HG03066 (cell line): ENCODE measurements around the gene RERE.
A peak's percentile ranks its signal among the peaks of the same experiment; 100 is the strongest.
"Not testable (repeated sequence)": the region's sequence is repeated elsewhere in the genome, so short reads cannot be mapped to it uniquely, and the experiment has no call there.

Experiments
- ATAC-seq: cut with Tn5 transposase; IDR thresholded peaks from one replicate; pipeline ENCODE4 v1.9.1; 2021; ENCODE audit warnings: low read depth; ENCODE audit not compliant: unreplicated experiment

Gene RERE

GRCh38 chr1:8844501-8845006 is 27.1 kb upstream of the RERE start:
- no peak for ATAC-seq

- ATAC-seq: no peak
These were observed 24.0 kb upstream of the RERE start for GRCh38 chr1:8841395-8841794.

DNA sequence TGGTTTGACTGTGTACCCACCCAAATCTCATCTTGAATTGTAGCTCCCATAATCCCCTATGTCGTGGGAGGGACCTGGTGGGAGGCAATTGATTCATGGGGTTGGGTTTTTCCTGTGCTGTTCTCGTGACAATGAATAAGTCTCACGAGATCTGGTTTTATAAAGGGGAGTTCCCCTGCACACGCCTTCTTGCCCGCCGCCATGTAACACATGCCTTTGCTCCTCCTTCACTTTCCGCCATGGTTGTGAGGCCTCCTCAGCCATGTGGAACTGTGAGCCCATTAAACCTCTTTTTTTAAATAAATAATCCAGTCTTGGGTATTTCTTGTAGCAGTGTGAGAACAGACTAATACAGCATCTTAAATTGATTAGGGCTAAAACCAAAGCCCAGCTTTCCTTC is 22.6 kb upstream of the RERE start:
- no peak for ATAC-seq

- ATAC-seq: no peak
These were observed 18.7 kb upstream of the RERE start for GRCh38 chr1:8835941-8836643.

DNA sequence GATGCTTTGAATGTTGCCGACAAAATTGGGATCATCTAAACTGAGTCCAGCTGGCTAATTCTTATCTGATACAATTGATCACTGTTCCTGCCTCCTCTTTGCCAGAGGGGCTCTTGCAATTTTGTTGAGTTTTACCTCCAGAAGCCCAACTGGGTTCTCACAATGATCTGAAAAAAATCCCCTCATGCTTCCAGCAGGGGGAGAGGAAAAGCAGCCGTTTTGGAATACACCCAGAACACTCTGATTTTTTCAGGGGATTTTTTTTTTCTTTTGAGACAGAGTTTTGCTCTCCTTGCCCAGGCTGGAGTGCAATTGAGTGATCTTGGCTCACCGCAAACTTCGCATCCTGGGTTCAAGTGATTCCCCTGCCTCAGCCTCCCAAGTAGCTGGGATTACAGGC is 13.9 kb upstream of the RERE start:
- no peak for ATAC-seq

DNA sequence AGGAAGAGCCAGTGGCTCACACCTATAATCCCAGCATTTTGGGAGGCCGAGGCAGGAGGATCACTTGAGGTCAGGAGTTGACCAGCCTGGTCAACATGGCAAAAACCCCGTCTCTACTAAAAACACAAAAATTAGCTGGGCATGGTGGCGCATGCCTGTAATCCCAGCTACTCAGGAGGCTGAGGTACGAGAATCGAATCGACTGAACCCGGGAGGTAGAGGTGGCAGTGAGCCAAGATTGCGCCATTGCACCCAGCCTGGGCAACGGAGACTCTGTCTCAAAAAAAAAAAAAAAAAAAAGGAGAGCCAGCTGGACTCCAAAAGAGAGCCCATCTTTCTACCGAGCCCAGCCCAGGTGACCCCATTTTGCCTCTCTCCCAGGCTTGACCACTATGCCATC is 13.3 kb upstream of the RERE start:
- not testable (repeated sequence) for ATAC-seq

- ATAC-seq: no peak
These were observed 8.6 kb upstream of the RERE start for GRCh38 chr1:8825985-8826481.

GRCh38 chr1:8823295-8823664 is 5.8 kb upstream of the RERE start:
- ATAC-seq: no peak

GRCh38 chr1:8822373-8823294 is 5.2 kb upstream of the RERE start:
- ATAC-seq: no peak

DNA sequence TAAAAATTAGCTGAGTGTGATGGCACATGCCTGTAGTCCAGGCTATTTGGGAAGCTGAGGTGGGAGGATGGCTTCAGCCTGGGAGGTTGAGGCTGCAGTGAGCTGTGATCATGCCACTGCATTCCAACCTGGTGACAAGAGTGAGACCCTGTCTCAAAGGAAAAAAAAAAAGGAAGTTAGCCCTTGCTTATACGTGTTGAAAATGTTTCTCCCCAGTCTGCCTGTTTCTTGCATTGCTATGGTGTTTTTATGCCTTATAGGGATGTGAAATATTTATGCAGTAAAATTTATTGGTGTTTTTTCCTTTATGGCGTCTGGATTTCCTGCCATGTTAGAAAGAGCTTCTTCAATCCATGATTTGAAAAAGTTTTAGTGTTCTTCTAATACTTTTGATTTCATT is 3.6 kb upstream of the RERE start:
- ATAC-seq: no peak

- ATAC-seq: not testable (repeated sequence)
These were observed 1.3 kb upstream of the RERE start for GRCh38 chr1:8818789-8819188.

GRCh38 chr1:8818325-8818775 is 910 bp upstream of the RERE start:
- ATAC-seq: no peak

DNA sequence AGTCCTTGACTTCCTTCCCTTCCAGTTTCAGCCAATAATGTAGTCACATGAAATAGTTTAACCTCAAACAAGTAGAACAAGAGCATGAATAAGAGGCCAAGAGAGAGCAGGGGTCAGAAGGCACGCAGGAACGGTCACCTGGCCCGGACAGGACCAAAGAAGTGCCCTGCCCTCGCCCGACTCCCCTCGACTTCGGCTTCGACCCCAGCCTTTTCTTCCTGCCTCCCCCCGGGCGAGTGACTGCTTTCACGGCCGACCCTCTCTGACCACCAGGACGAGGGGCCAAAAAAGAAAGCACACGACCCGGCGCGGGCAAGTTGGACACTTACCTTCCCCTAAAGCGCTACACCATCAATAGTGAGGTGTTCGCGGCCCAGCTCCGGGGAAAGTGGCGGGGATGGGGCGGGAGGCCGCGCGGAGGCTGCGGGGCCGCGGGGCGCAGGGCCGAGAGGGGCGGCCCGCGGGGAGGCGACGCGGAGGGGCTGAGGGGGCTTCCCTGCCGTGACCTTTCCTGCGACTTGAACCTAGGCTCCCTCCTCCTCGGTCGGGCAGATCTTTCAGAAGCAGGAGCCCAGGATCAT is 519 bp downstream of the RERE start:
- ATAC-seq: peak; percentile 30

DNA sequence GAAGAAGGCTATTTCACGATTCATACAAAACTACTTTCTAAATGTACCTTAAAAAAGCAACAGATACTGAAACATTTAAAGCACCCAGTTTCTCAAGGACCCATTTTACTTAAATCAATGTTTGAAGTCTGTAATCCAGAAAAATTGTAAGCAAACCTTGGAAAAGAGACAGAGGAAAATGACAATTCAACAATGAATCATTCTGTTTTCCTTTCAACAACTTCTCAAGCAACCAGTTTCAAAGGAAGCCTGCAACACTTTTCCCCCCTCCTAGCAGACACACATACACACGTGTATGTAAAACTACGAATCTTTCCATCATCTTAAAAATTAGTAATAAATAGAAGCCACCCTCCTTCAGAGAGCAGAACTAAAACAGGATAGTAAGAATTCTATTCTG is 1.2 kb downstream of the RERE start:
- ATAC-seq: no peak

DNA sequence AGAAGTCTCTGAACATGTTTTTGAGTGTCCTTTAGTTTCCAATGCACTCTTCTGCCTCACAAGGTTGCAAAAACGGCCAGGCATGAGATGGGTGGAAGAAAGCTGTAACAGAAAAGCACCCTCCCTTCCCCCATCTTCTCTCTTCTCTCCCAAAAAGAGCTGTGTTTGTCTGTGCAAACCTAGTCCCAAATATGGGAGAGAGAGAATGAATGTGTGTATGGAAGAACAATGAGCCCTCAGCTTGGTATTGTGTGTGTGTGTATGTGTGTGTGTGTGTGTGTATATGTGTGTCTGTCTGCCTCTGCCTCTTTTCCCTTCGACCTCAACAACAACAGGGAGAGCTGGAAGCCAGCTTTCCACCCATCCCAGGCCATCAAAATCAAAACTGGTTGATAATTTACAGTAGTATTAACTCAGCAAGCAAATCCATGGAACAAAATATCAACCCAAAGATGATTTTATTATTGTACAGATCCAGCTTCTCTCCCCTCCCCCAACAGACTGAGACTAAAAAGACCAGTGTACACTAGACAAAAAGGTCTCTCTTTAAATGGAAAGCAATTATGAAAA is 1.8 kb downstream of the RERE start:
- no peak for ATAC-seq

- no peak for ATAC-seq
These were observed 2.6 kb downstream of the RERE start for GRCh38 chr1:8814865-8815264.

- ATAC-seq: no peak
These were observed 3.4 kb downstream of the RERE start for GRCh38 chr1:8813991-8814390.

DNA sequence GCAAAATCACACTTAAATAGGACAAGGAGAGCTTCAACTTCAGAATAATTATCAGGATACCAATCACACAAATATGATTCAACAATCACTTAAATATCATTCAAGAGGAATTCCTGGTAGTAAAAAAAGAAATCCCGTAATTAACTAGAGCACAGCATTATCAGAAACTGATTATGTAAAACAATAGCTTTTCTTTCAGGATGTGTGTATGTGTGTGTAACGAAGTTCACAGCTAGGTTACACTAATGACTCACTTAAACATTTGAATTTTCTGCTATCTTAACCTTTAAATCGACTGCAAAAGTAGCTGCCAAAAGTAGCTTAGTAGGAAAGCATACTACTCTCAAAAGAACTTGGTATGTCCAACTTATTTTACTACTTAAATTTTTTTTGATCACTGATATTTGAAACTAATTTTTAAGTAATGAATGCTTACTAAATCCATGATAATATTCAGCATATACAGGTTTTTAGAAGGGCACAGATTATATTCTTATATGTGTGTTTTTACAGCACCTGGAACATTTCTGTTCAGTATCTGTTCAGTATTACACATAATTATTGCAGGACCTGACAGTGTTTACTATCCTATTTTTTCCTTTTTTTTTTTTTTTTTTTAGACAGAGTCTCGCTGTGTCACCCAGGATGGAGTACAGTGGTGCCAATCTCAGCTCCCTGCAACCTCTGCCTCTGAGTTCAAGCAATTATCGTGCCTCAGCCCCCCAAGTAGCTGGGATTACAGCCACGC is 4.2 kb downstream of the RERE start:
- ATAC-seq: no peak

DNA sequence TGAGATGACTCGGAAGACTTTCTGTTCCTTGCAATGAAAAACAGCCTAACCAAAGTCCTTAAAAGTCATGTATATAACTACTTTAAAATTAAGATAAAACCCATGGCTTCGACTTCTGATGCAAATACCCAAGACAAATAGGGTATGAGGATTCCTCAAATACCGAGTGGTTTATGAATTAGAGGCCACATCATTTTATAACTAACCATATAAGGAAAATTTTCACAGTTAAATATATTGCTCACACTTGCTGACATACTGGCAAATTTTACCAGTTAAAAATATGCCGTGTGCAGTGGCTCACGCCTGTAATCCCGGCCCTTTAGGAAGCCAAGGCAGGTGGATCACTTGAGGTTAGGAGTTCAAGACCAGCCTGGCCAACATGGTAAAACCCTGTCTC is 5.4 kb downstream of the RERE start:
- no peak for ATAC-seq

GRCh38 chr1:8810987-8811386 is 6.5 kb downstream of the RERE start:
- ATAC-seq: no peak
